ENCODE results near the gene WDR82. TPM values are rescaled to one million over a fixed set of nuclear protein-coding genes. Genes with fewer than 3 reads are reported as not detected.
"Not testable (repeated sequence)": the region's sequence is repeated elsewhere in the genome, so short reads cannot be mapped to it uniquely, and the experiment has no call there.

The WDR82 gene
- total RNA-seq, 1 donor from 2014 or later = 103 TPM

GRCh38 chr3:52277071-52277964, 1.1 kb downstream of the WDR82 start:
- peak overlapping the region; percentile 97 for H3K27ac Mint-ChIP-seq

GRCh38 chr3:52274781-52275180, 3.7 kb downstream of the WDR82 start:
- H3K27ac Mint-ChIP-seq = peak overlapping the region; percentile 71
- DNase-seq (ENCODE audit: low spot score); H3K27me3 Mint-ChIP-seq (ENCODE audit: low read depth); H3K9me3 Mint-ChIP-seq: not testable (repeated sequence)
- H3K4me1 Mint-ChIP-seq (ENCODE audit: low read depth) = peaks cover 68% of the 10 kb centered on the region
- peak overlapping the region; percentile 98 for H3K4me3 Mint-ChIP-seq (ENCODE audit: low read depth)
- peaks cover 77% of the 10 kb centered on the region for H3K36me3 Mint-ChIP-seq (ENCODE audit: low read depth)
- intact Hi-C loops (cut with micrococcal nuclease) = loop anchor here (10.0 kb wide), 3 partner anchors 60 to 410 kb away; partner anchors contain the start of genes DUSP7, GNL3 and PBRM1

More at GRCh38 chr3:52277071-52277964, 1.1 kb downstream of the WDR82 start:
- Mint-ChIP-seq H3K36me3 (ENCODE audit: low read depth) (peaks cover 60% of the 10 kb centered on the region), H3K4me1 (ENCODE audit: low read depth) (peaks cover 62% of the 10 kb centered on the region), H3K27me3 (ENCODE audit: low read depth) (no peaks in the 10 kb centered on the region), H3K9me3 (no peaks in the 10 kb centered on the region), H3K4me3 (ENCODE audit: low read depth) (peak overlapping the region; percentile 98)
- intact Hi-C loops (cut with micrococcal nuclease) = loop anchor here (1.0 to 10.0 kb wide), 4 partner anchors 24 to 407 kb away; partner anchors contain the start of genes DUSP7, GNL3 and PBRM1
- peak; percentile 68 for DNase-seq (ENCODE audit: low spot score)

- intact Hi-C loops (cut with micrococcal nuclease) = loop anchor here (10.0 kb wide), 3 partner anchors 62 to 412 kb away; partner anchors contain the start of genes DUSP7, GNL3 and PBRM1
- H3K4me1 Mint-ChIP-seq (ENCODE audit: low read depth) = peaks cover 66% of the 10 kb centered on the region
- H3K27me3 Mint-ChIP-seq (ENCODE audit: low read depth) = no peaks in the 10 kb centered on the region
Measured at GRCh38 chr3:52272831-52273230, 5.6 kb downstream of the WDR82 start.

GRCh38 chr3:52272172-52272571, 6.3 kb downstream of the WDR82 start:
- Mint-ChIP-seq H3K27ac (peak overlapping the region; percentile 88), H3K4me1 (ENCODE audit: low read depth) (peaks cover 73% of the 10 kb centered on the region), H3K36me3 (ENCODE audit: low read depth) (peaks cover 91% of the 10 kb centered on the region), H3K4me3 (ENCODE audit: low read depth) (peak overlapping the region; percentile 71)
- intact Hi-C loops (cut with micrococcal nuclease) = loop anchor here (10.0 kb wide), 3 partner anchors 63 to 413 kb away; partner anchors contain the start of genes DUSP7, GNL3 and PBRM1
- not testable (repeated sequence) for H3K27me3 Mint-ChIP-seq (ENCODE audit: low read depth); DNase-seq (ENCODE audit: low spot score); H3K9me3 Mint-ChIP-seq

More at GRCh38 chr3:52272831-52273230, 5.6 kb downstream of the WDR82 start:
- no peak for DNase-seq (ENCODE audit: low spot score)
- Mint-ChIP-seq H3K9me3 (no peaks in the 10 kb centered on the region), H3K4me3 (ENCODE audit: low read depth) (peak overlapping the region; percentile 98), H3K36me3 (ENCODE audit: low read depth) (peaks cover 91% of the 10 kb centered on the region), H3K27ac (peak overlapping the region; percentile 71)

DNA sequence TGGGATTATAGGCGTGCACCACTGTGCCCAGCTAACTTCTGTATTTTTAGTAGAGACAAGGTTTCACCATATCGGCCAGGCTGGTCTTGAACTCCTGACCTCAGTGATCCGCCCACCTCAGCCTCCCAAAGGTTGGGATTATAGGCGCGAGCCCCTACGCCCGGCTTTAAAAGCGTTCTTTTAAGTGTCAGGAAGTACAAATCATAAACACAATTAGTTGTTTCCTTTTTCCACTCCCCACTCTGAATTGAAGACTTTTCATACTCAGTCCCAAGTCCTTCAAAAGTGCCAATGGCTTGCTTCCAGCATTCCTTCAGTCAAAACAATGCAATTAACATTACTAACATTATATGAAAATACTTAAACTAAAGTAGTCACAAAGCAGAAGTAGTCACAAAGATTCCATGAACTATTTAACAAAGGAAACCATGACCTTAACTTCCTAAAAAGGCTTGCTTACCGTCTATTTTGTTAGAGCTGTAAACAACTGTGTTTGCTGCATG, 8.1 kb downstream of the WDR82 start:
- Mint-ChIP-seq H3K9me3 (no peaks in the 10 kb centered on the region), H3K27ac (peak overlapping the region; percentile 88), H3K4me3 (ENCODE audit: low read depth) (peak overlapping the region; percentile 71), H3K4me1 (ENCODE audit: low read depth) (peaks cover 70% of the 10 kb centered on the region), H3K27me3 (ENCODE audit: low read depth) (no peaks in the 10 kb centered on the region), H3K36me3 (ENCODE audit: low read depth) (peaks cover 88% of the 10 kb centered on the region)
- intact Hi-C loops (cut with micrococcal nuclease) = loop anchor here (10.0 kb wide), 3 partner anchors 64 to 414 kb away; partner anchors contain the start of genes DUSP7, GNL3 and PBRM1
- no peak for DNase-seq (ENCODE audit: low spot score)

DNA sequence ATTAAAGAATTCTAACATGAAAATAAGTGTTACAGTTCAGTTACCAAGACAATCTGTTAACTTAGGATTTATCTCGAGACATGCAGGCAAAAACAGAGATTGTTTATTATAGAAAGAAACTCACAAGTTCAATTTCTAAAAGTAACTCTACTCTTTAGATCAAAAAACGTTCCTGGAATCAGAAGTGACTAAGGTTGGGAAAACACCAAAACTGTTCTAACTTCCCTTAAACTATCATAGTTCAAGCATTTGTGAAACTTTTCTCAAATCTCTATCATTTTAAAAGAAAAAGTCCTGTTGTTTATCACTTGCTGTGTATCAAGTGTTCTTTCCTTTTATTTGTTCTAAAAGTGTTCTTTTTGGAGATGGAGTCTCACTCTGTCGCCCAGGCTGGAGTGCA, 8.7 kb downstream of the WDR82 start:
- DNase-seq (ENCODE audit: low spot score) = no peak
- peaks cover 68% of the 10 kb centered on the region for H3K4me1 Mint-ChIP-seq (ENCODE audit: low read depth)
- intact Hi-C loops (cut with micrococcal nuclease) = loop anchor here (10.0 kb wide), 3 partner anchors 65 to 415 kb away; partner anchors contain the start of genes DUSP7, GNL3 and PBRM1
- H3K27ac Mint-ChIP-seq = peak overlapping the region; percentile 88
- H3K9me3 Mint-ChIP-seq = no peaks in the 10 kb centered on the region
- H3K4me3 Mint-ChIP-seq (ENCODE audit: low read depth) = peak overlapping the region; percentile 71
- peaks cover 91% of the 10 kb centered on the region for H3K36me3 Mint-ChIP-seq (ENCODE audit: low read depth)
- no peaks in the 10 kb centered on the region for H3K27me3 Mint-ChIP-seq (ENCODE audit: low read depth)

DNA sequence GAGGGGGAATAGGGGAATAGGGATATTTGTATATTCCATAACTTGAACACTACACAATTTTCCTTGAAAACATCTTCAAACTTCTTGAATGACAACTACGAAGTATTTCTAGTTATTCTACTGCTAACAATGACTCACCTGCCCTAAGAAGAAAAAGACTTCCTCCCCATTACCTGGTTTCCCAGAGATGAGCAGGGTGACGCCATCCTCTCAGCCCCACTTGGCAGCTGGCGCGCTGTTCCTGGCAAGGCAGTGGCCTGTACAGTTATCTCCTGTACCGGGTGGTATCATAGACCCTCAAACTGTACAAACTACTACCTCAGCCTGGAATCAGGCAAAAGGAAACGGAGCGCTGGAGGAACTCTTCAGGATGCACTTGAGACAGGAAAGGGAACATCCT, 10.4 kb downstream of the WDR82 start:
- peaks cover 89% of the 10 kb centered on the region for H3K36me3 Mint-ChIP-seq (ENCODE audit: low read depth)
- peak overlapping the region; percentile 7 for H3K4me3 Mint-ChIP-seq (ENCODE audit: low read depth)
- intact Hi-C loops (cut with micrococcal nuclease) = no loop called here
- H3K27ac Mint-ChIP-seq = peak overlapping the region; percentile 70
- peaks cover 66% of the 10 kb centered on the region for H3K4me1 Mint-ChIP-seq (ENCODE audit: low read depth)
- H3K27me3 Mint-ChIP-seq (ENCODE audit: low read depth) = no peaks in the 10 kb centered on the region
- DNase-seq (ENCODE audit: low spot score) = no peak
- H3K9me3 Mint-ChIP-seq = no peaks in the 10 kb centered on the region

- H3K4me1 Mint-ChIP-seq (ENCODE audit: low read depth) = peaks cover 65% of the 10 kb centered on the region
- H3K36me3 Mint-ChIP-seq (ENCODE audit: low read depth) = peaks cover 91% of the 10 kb centered on the region
- no peak for DNase-seq (ENCODE audit: low spot score)
- no peaks in the 10 kb centered on the region for H3K27me3 Mint-ChIP-seq (ENCODE audit: low read depth)
- no peak overlapping the region for H3K27ac Mint-ChIP-seq
- no peak overlapping the region for H3K4me3 Mint-ChIP-seq (ENCODE audit: low read depth)
- intact Hi-C loops (cut with micrococcal nuclease) = no loop called here
- H3K9me3 Mint-ChIP-seq = no peaks in the 10 kb centered on the region
Measured at GRCh38 chr3:52265387-52265786, 13.1 kb downstream of the WDR82 start.

- no peak for DNase-seq (ENCODE audit: low spot score)
Measured at GRCh38 chr3:52262447-52262846, 16.0 kb downstream of the WDR82 start.

GRCh38 chr3:52259448-52259847, 19.0 kb downstream of the WDR82 start:
- H3K4me1 Mint-ChIP-seq (ENCODE audit: low read depth) = peaks cover 79% of the 10 kb centered on the region
- DNase-seq (ENCODE audit: low spot score) = no peak
- no peak overlapping the region for H3K4me3 Mint-ChIP-seq (ENCODE audit: low read depth)
- peaks cover 96% of the 10 kb centered on the region for H3K36me3 Mint-ChIP-seq (ENCODE audit: low read depth)
- H3K9me3 Mint-ChIP-seq = no peaks in the 10 kb centered on the region
- H3K27ac Mint-ChIP-seq = peak overlapping the region; percentile 61
- H3K27me3 Mint-ChIP-seq (ENCODE audit: low read depth) = no peaks in the 10 kb centered on the region
- intact Hi-C loops (cut with micrococcal nuclease) = no loop called here

More at GRCh38 chr3:52262447-52262846, 16.0 kb downstream of the WDR82 start:
- Mint-ChIP-seq H3K4me1 (ENCODE audit: low read depth) (peaks cover 67% of the 10 kb centered on the region), H3K9me3 (no peaks in the 10 kb centered on the region), H3K27ac (peak overlapping the region; percentile 18), H3K36me3 (ENCODE audit: low read depth) (peaks cover 95% of the 10 kb centered on the region), H3K4me3 (ENCODE audit: low read depth) (no peak overlapping the region), H3K27me3 (ENCODE audit: low read depth) (no peaks in the 10 kb centered on the region)
- intact Hi-C loops (cut with micrococcal nuclease) = no loop called here

- Mint-ChIP-seq H3K36me3 (ENCODE audit: low read depth) (peaks cover 95% of the 10 kb centered on the region), H3K4me1 (ENCODE audit: low read depth) (peaks cover 79% of the 10 kb centered on the region), H3K27ac (peak overlapping the region; percentile 61), H3K4me3 (ENCODE audit: low read depth) (no peak overlapping the region), H3K9me3 (no peaks in the 10 kb centered on the region), H3K27me3 (ENCODE audit: low read depth) (no peaks in the 10 kb centered on the region)
- DNase-seq (ENCODE audit: low spot score) = no peak
- intact Hi-C loops (cut with micrococcal nuclease) = no loop called here
Measured at GRCh38 chr3:52259035-52259434, 19.4 kb downstream of the WDR82 start.

DNA sequence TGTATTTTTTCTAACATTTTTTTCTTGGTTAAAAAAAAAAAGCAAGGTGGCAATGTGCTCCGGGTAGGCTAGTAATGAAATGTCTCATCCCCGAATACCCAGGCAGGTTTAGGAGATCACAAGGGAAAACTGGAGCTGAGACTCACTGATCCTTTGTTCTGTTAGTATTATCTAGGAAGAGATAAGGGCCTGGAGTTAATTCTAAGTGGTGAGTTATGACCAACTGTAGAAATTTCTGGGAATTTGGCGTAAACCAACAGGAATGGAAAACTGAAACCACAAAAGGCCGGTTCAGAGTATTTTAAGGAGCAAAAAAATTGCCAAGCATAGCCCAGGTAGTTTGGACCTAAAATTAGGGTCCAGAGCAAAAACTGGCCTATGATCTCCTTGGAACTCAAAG, 20.5 kb downstream of the WDR82 start:
- Mint-ChIP-seq H3K27ac (peak overlapping the region; percentile 15), H3K4me3 (ENCODE audit: low read depth) (no peak overlapping the region), H3K4me1 (ENCODE audit: low read depth) (peaks cover 82% of the 10 kb centered on the region), H3K36me3 (ENCODE audit: low read depth) (peaks cover 97% of the 10 kb centered on the region), H3K9me3 (no peaks in the 10 kb centered on the region), H3K27me3 (ENCODE audit: low read depth) (no peaks in the 10 kb centered on the region)
- no peak for DNase-seq (ENCODE audit: low spot score)
- intact Hi-C loops (cut with micrococcal nuclease) = no loop called here

All from activated T-helper 2 cell treated with anti-CD3 and anti-CD28 coated beads, Interferon-gamma antibody, Interleukin-2, Interleukin-4, amounts not matched to agents 10 μg/mL and 5 μg/mL and 100 μg/mL, durations not matched to agents 14 hours and 24 hours and 36 hours (primary cell).